HL-60 (cell line): Measurements from ENCODE around the gene TOX2.

Source experiments
- DNase-seq, 2 experiments: peaks; one replicate each; pipeline ENCODE4 v3.0.0-alpha.2; 2010 to 2020; ENCODE audit warnings: low read depth in 1 of 2, low spot score in 1 of 2
- H3K27ac ChIP-seq: fragments of 250-450 bp; sonication (Bioruptor Pico); replicated peaks from 2 replicates; pipeline ENCODE4 v1.5.1; 2020; ENCODE audit warnings: mild to moderate bottlenecking, moderate library complexity
- H3K27me3 ChIP-seq: fragments of 250-450 bp; sonication (Bioruptor Pico); 2 replicates; pipeline ENCODE4 v1.5.1; 2021; ENCODE audit warnings: mild to moderate bottlenecking, moderate library complexity; ENCODE audit not compliant: insufficient read depth, poor library complexity, severe bottlenecking
- H3K4me3 ChIP-seq: replicated peaks from 2 replicates; pipeline ENCODE4 v1.5.1; 2011; ENCODE audit warnings: mild to moderate bottlenecking, control low read depth, low read length; ENCODE audit not compliant: insufficient read depth
- CTCF ChIP-seq: IDR thresholded peaks from one replicate; pipeline ENCODE4 v1.5.1; 2011; ENCODE audit warnings: low read length, control low read depth, inconsistent platforms; ENCODE audit not compliant: insufficient read depth
- GABPA ChIP-seq: IDR thresholded peaks from 2 replicates; pipeline ENCODE4 v1.6.1; 2012; ENCODE audit warnings: low read depth
- POLR2AphosphoS5 ChIP-seq: IDR thresholded peaks from 2 replicates; pipeline ENCODE4 v1.6.1; 2012; ENCODE audit warnings: low read depth
- REST ChIP-seq: IDR thresholded peaks from 2 replicates; pipeline ENCODE4 v1.6.1; 2012; ENCODE audit warnings: low read depth; ENCODE audit not compliant: insufficient replicate concordance
- SPI1 ChIP-seq: IDR thresholded peaks from 2 replicates; pipeline ENCODE4 v1.6.1; 2012; ENCODE audit warnings: low read depth, mild to moderate bottlenecking, borderline replicate concordance

TOX2 gene

GRCh38 chr20:44017211-44017610 is 102.6 kb downstream of the TOX2 start:
- TF ChIP-seq SPI1 (no peak), POLR2AphosphoS5 (no peak)
- DNase-seq, result no peak
- no peaks in the 10 kb centered on the region for H3K27me3 ChIP-seq
- H3K27ac ChIP-seq, result no peak overlapping the region
- H3K4me3 ChIP-seq, result no peak overlapping the region

- H3K4me3 ChIP-seq, result no peak overlapping the region
- no peak overlapping the region for H3K27ac ChIP-seq
- no peak for TF ChIP-seq GABPA
- DNase-seq, result no peak
- H3K27me3 ChIP-seq, result no peaks in the 10 kb centered on the region
Measured at GRCh38 chr20:44017905-44018258, 103.2 kb downstream of the TOX2 start.

GRCh38 chr20:44018259-44018941 is 103.7 kb downstream of the TOX2 start:
- DNase-seq, result no peak
- no peak overlapping the region for H3K27ac ChIP-seq
- H3K4me3 ChIP-seq, result no peak overlapping the region

GRCh38 chr20:44018942-44019637 is 104.4 kb downstream of the TOX2 start:
- TF ChIP-seq CTCF (no peak), REST (no peak), GABPA (no peak), SPI1 (no peak), POLR2AphosphoS5 (no peak)
- DNase-seq, result no peak
- Histone ChIP-seq H3K27me3 (no peaks in the 10 kb centered on the region), H3K4me3 (no peak overlapping the region), H3K27ac (no peak overlapping the region)

More at GRCh38 chr20:44018259-44018941, 103.7 kb downstream of the TOX2 start:
- H3K27me3 ChIP-seq, result no peaks in the 10 kb centered on the region
- TF ChIP-seq GABPA (no peak), SPI1 (no peak), POLR2AphosphoS5 (no peak), CTCF (no peak), REST (no peak)
